IPS-18a (cell line): ENCODE results near the gene AIF1L.

Experiments
- H3K27ac ChIP-seq: one replicate; pipeline ENCODE4 v1.5.1; 2013; ENCODE audit warnings: low read length
- H3K27me3 ChIP-seq: one replicate; pipeline ENCODE4 v1.6.1; 2013; ENCODE audit warnings: mild to moderate bottlenecking, low read length; ENCODE audit not compliant: control insufficient read depth, insufficient read depth
- H3K36me3 ChIP-seq: one replicate; pipeline ENCODE4 v1.6.1; 2013; ENCODE audit warnings: low read depth, low read length; ENCODE audit not compliant: control insufficient read depth
- H3K4me1 ChIP-seq: one replicate; pipeline ENCODE4 v1.6.1; 2013; ENCODE audit warnings: low read depth, low read length; ENCODE audit not compliant: control insufficient read depth
- H3K4me3 ChIP-seq: one replicate; pipeline ENCODE4 v1.5.1; 2013; ENCODE audit warnings: low read length
- H3K9ac ChIP-seq: one replicate; pipeline ENCODE4 v1.6.1; 2013; ENCODE audit warnings: mild to moderate bottlenecking, low read length, moderate library complexity
- H3K9me3 ChIP-seq: one replicate; pipeline ENCODE4 v1.6.1; 2013; ENCODE audit warnings: low read depth, low read length; ENCODE audit not compliant: control insufficient read depth

AIF1L gene

GRCh38 chr9:131162886-131163285 lies 66.6 kb downstream of the AIF1L start:
- H3K4me3 ChIP-seq, result no peak overlapping the region
- no peak overlapping the region for H3K27ac ChIP-seq
- H3K9ac ChIP-seq, result no peak overlapping the region
- H3K9me3 ChIP-seq, result no peaks in the 10 kb centered on the region
- peaks cover 54% of the 10 kb centered on the region for H3K36me3 ChIP-seq
- no peaks in the 10 kb centered on the region for H3K4me1 ChIP-seq
- no peaks in the 10 kb centered on the region for H3K27me3 ChIP-seq

GRCh38 chr9:131165523-131165922 lies 69.2 kb downstream of the AIF1L start:
- Histone ChIP-seq H3K9me3 (no peaks in the 10 kb centered on the region), H3K4me1 (no peaks in the 10 kb centered on the region), H3K27me3 (no peaks in the 10 kb centered on the region), H3K9ac (no peak overlapping the region), H3K4me3 (no peak overlapping the region), H3K27ac (no peak overlapping the region), H3K36me3 (peaks cover 39% of the 10 kb centered on the region)

GRCh38 chr9:131167146-131167692 lies 70.9 kb downstream of the AIF1L start:
- Histone ChIP-seq H3K4me3 (no peak overlapping the region), H3K9me3 (no peaks in the 10 kb centered on the region), H3K27ac (no peak overlapping the region), H3K36me3 (peaks cover 31% of the 10 kb centered on the region), H3K4me1 (no peaks in the 10 kb centered on the region), H3K9ac (no peak overlapping the region), H3K27me3 (no peaks in the 10 kb centered on the region)

GRCh38 chr9:131167936-131168335 lies 71.6 kb downstream of the AIF1L start:
- H3K36me3 ChIP-seq, result peaks cover 26% of the 10 kb centered on the region

GRCh38 chr9:131169563-131170240 lies 73.4 kb downstream of the AIF1L start:
- H3K27me3 ChIP-seq, result no peaks in the 10 kb centered on the region
- H3K4me1 ChIP-seq, result no peaks in the 10 kb centered on the region
- no peak overlapping the region for H3K4me3 ChIP-seq
- no peak overlapping the region for H3K9ac ChIP-seq
- H3K36me3 ChIP-seq, result peaks cover 20% of the 10 kb centered on the region
- no peaks in the 10 kb centered on the region for H3K9me3 ChIP-seq
- H3K27ac ChIP-seq, result no peak overlapping the region

More at GRCh38 chr9:131167936-131168335, 71.6 kb downstream of the AIF1L start:
- Histone ChIP-seq H3K9ac (no peak overlapping the region), H3K9me3 (no peaks in the 10 kb centered on the region), H3K4me1 (no peaks in the 10 kb centered on the region), H3K4me3 (no peak overlapping the region), H3K27ac (no peak overlapping the region), H3K27me3 (no peaks in the 10 kb centered on the region)
